GM12878 (cell line): ENCODE results near the gene LRP1. TPM values are rescaled to one million over a fixed set of nuclear protein-coding genes. Genes with fewer than 3 reads are reported as not detected.

ENCODE experiments used
- ATAC-seq: fragments of 200-7000 bp; cut with Tn5 transposase; 3 replicates; pipeline ENCODE4 v1.9.1; 2020; ENCODE audit warnings: mild to moderate bottlenecking, moderate library complexity
- BruUV-seq: library from RNA; stranded (reverse); fragments of 400-500 nt; replicated peaks from 2 replicates; lab custom pipeline; 2021; lab: Mats Ljungman, UMichigan
- CTCF ChIA-PET: fragments of 300-600 bp; sonication (Branson Sonifier 250); formaldehyde crosslinking; extraction: SDS; loops from one replicate; lab custom pipeline; 2021; ENCODE audit warnings: inconsistent platforms; lab: Yijun Ruan, JAX
- POLR2A ChIA-PET: fragments of 350-600 bp; formaldehyde crosslinking; extraction: SDS; loops from one replicate; lab custom pipeline; 2021; ENCODE audit warnings: inconsistent platforms; lab: Charles Lee
- RAD21 ChIA-PET: fragments of 300-600 bp; sonication (Branson Sonifier 250); formaldehyde crosslinking; loops from one replicate; lab custom pipeline; 2023; ENCODE audit warnings: antibody characterized with exemption; ENCODE audit not compliant: unreplicated experiment; lab: Charles Lee
- SMC1A ChIA-PET: fragments of 300-600 bp; sonication (Branson Sonifier 250); formaldehyde crosslinking; loops from one replicate; lab custom pipeline; 2023; ENCODE audit not compliant: unreplicated experiment, uncharacterized antibody; lab: Charles Lee
- DNase-seq: peaks from one replicate; pipeline ENCODE4 v3.0.0-alpha.2; 2011; ENCODE audit warnings: low read depth, low spot score
- FAIRE-seq: peaks from 3 replicates; lab custom pipeline; 2011; peaks lifted over from hg19 to GRCh38; lab: Jason Lieb, UNC
- H2AFZ ChIP-seq: 2 replicates; pipeline ENCODE4 v1.6.0; 2011; ENCODE audit warnings: low read depth, low read length, control low read depth; ENCODE audit not compliant: control insufficient read depth
- H3K27ac ChIP-seq: 2 replicates; pipeline ENCODE4 v1.5.1; 2011; ENCODE audit warnings: control low read depth; ENCODE audit not compliant: control insufficient read depth, insufficient read depth
- H3K27me3 ChIP-seq, 2 experiments: replicated peaks in 1 of 2; 2 replicates each; pipeline versions ENCODE4 v1.6.0 to v1.6.1; 2011; ENCODE audit warnings: low read length in 1 of 2; ENCODE audit not compliant: control insufficient read depth in 2 of 2, insufficient read depth in 2 of 2
- H3K36me3 ChIP-seq, 2 experiments: 2 replicates each; pipeline ENCODE4 v1.5.1; 2011; ENCODE audit warnings: low read length in 1 of 2; ENCODE audit not compliant: control insufficient read depth in 2 of 2, insufficient read depth in 2 of 2
- H3K4me1 ChIP-seq: 2 replicates; pipeline ENCODE4 v1.6.1; 2011; ENCODE audit warnings: mild to moderate bottlenecking, low read length, moderate library complexity, mixed read lengths; ENCODE audit not compliant: control insufficient read depth, insufficient read depth
- H3K4me2 ChIP-seq: 2 replicates; pipeline ENCODE4 v1.6.0; 2011; ENCODE audit warnings: control low read depth; ENCODE audit not compliant: control insufficient read depth, insufficient read depth
- H3K4me3 ChIP-seq: fragments of 200-600 bp; sonication (generic); 2 replicates; pipeline ENCODE4 v1.5.1; 2016
- H3K79me2 ChIP-seq: 2 replicates; pipeline ENCODE4 v1.6.0; 2011; ENCODE audit warnings: low read length; ENCODE audit not compliant: control insufficient read depth, insufficient read depth
- H3K9ac ChIP-seq: 2 replicates; pipeline ENCODE4 v1.8.0; 2011; ENCODE audit warnings: low read length, control low read depth, mixed read lengths; ENCODE audit not compliant: control insufficient read depth, insufficient read depth
- H3K9me3 ChIP-seq: replicated peaks from 3 replicates; pipeline ENCODE4 v1.5.1; 2011; ENCODE audit warnings: mild to moderate bottlenecking, low read length; ENCODE audit not compliant: control insufficient read depth, insufficient read depth
- H4K20me1 ChIP-seq: 2 replicates; pipeline ENCODE4 v1.6.0; 2011; ENCODE audit not compliant: control insufficient read depth, insufficient read depth
- ATF2 ChIP-seq: IDR thresholded peaks from 2 replicates; pipeline ENCODE4 v1.6.1; 2012; ENCODE audit warnings: low read length, inconsistent platforms
- BCL3 ChIP-seq: IDR thresholded peaks from 2 replicates; pipeline ENCODE4 v1.6.1; 2011; ENCODE audit warnings: borderline replicate concordance, low read depth, mild to moderate bottlenecking, moderate library complexity, low read length; ENCODE audit not compliant: insufficient read depth, poor library complexity, severe bottlenecking
- EGR1 ChIP-seq, 2 experiments: IDR thresholded peaks; 1 replicate in 1 of 2; 2 replicates in 1 of 2; pipeline ENCODE4 v1.6.1; 2011 to 2012; ENCODE audit warnings: low read depth in 2 of 2, low read length in 2 of 2, borderline replicate concordance in 1 of 2, mild to moderate bottlenecking in 1 of 2, moderate library complexity in 1 of 2
- IKZF1 ChIP-seq: fragments of 450-650 bp; conservative IDR thresholded peaks from 2 replicates; pipeline ENCODE4 v1.6.1; 2017; ENCODE audit warnings: antibody characterized with exemption, mild to moderate bottlenecking
- JUND ChIP-seq: IDR thresholded peaks from 2 replicates; pipeline ENCODE4 v1.6.1; 2012; ENCODE audit warnings: low read depth, mild to moderate bottlenecking, low read length, improper control_type of control experiment, moderate library complexity
- KAT2A ChIP-seq: conservative IDR thresholded peaks from 2 replicates; pipeline ENCODE4 v1.6.1; 2011; ENCODE audit warnings: low read depth, low read length; ENCODE audit not compliant: control insufficient read depth
- POLR2A ChIP-seq: IDR thresholded peaks from 2 replicates; pipeline ENCODE4 v1.6.1; 2011; ENCODE audit warnings: low read depth, mild to moderate bottlenecking, low read length
- POLR2AphosphoS2 ChIP-seq: IDR thresholded peaks from 2 replicates; pipeline ENCODE4 v1.6.1; 2011; ENCODE audit warnings: low read depth, mild to moderate bottlenecking, low read length, improper control_type of control experiment, moderate library complexity
- POLR2AphosphoS5 ChIP-seq: IDR thresholded peaks from 2 replicates; pipeline ENCODE4 v1.6.1; 2011; ENCODE audit warnings: mild to moderate bottlenecking, low read length, inconsistent platforms
- TAF1 ChIP-seq: IDR thresholded peaks from 2 replicates; pipeline ENCODE4 v1.6.1; 2011; ENCODE audit warnings: mild to moderate bottlenecking, low read depth, low read length, borderline replicate concordance
- TCF3 ChIP-seq: IDR thresholded peaks from 2 replicates; pipeline ENCODE4 v1.6.1; 2012; ENCODE audit warnings: low read depth, mild to moderate bottlenecking, low read length, borderline replicate concordance; ENCODE audit not compliant: insufficient read depth
- ZBED1 ChIP-seq: IDR thresholded peaks from 2 replicates; pipeline ENCODE4 v1.6.1; 2016; ENCODE audit warnings: borderline replicate concordance
- WGBS: methylation state at CpG from one replicate; pipeline ENCODE4 v1.1.6; 2016; ENCODE audit warnings: low lambda C conversion rate; ENCODE audit not compliant: insufficient replicate concordance, insufficient coverage; ENCODE audit errors: missing lambda C conversion rate; 5-methylcytosine and 5-hydroxymethylcytosine counted together
- in situ Hi-C: fragments of 300-500 bp; cut with MboI; formaldehyde crosslinking; loops from 9 replicates; pipeline ENCODE4 v1.14.3; 2018; ENCODE audit warnings: mixed read lengths
- intact Hi-C: fragments of 100-400 bp; cut with micrococcal nuclease; formaldehyde crosslinking; loops from one replicate; pipeline ENCODE4 v1.14.2; 2022; ENCODE audit not compliant: unreplicated experiment
- polyA plus RNA-seq, 11 experiments: library from polyadenylated mRNA; depleted of rRNA in 4 of 11; unstranded in 6 of 11; stranded (reverse) in 5 of 11; fragments of >200 nt; fragmentation: Nextera tagmentation in 4 of 11; fragmentation: Illumina TruSeq in 1 of 11; extraction: Ambion mirVana in 4 of 11; extraction: Trizol in 1 of 11; gene quantifications; 1 replicate in 1 of 11; 2 replicates in 10 of 11; pipeline versions ENCODE4 v1.2.1 to v1.2.3, GENCODE V29; 2011 to 2016; ENCODE audit warnings: inconsistent platforms in 2 of 11, missing spikeins in 2 of 11, low read depth in 1 of 11
- total RNA-seq, 4 experiments: library from RNA; depleted of rRNA in 3 of 4; stranded (reverse); fragments of >200 nt in 3 of 4; fragmentation: Illumina TruSeq in 1 of 4; extraction: Trizol in 1 of 4; gene quantifications; 2 replicates each; pipeline versions ENCODE4 v1.2.1 to v1.2.3, GENCODE V29; 2013 to 2021

The LRP1 gene
- total and polyA plus RNA-seq, 10 of the 15 experiments (the other 5 are each of a cell fraction or from before 2014, with no cell fraction given), result under 0.01 to 1.1 (median 0.20) TPM; not detected in 2

- SMC1A ChIA-PET, result interaction anchor here (0.7 to 10.4 kb wide), 8 partner anchors 9 to 87 kb away, joined by 3 to 169 read pairs (median 14); partner anchors contain the start of genes NEMP1, STAT6 and TAC3
- POLR2A ChIA-PET, result interaction anchor here (0.6 to 7.6 kb wide), 7 partner anchors 15 to 341 kb away, joined by 3 to 74 read pairs (median 4); partner anchors contain the start of genes NEMP1 and STAT6
- in situ Hi-C loops (no loop called here), intact Hi-C loops (no loop called here)
- CTCF ChIA-PET, result interaction anchor here (0.6 to 9.0 kb wide), 22 partner anchors 12 to 364 kb away, joined by 3 to 205 read pairs (median 4); partner anchors contain the start of genes LRP1, NEMP1 and STAT6
- H3K36me3 ChIP-seq, result peaks cover 17 to 27% of the 10 kb centered on the region in 2 experiments
- peak overlapping the region; percentile 97 for H3K4me2 ChIP-seq
- no TSS peak for BruUV-seq
- H4K20me1 ChIP-seq, result no peaks in the 10 kb centered on the region
- H3K4me3 ChIP-seq, result peak overlapping the region; percentile 75; the same call in 1 of the 2 replicates
- H3K9ac ChIP-seq, result peak overlapping the region; percentile 53; the same call in 1 of the 2 replicates
- H3K9me3 ChIP-seq, result no peaks in the 10 kb centered on the region
- ATAC-seq, result 0 out of 3 replicates have a peak, but pooled peaks have one; percentile 1
- RAD21 ChIA-PET, result interaction anchor here (0.7 to 8.8 kb wide), 11 partner anchors 9 to 135 kb away, joined by 3 to 199 read pairs (median 5); partner anchors contain the start of genes NEMP1, SHMT2 and STAT6
- no peak overlapping the region for H2AFZ ChIP-seq
- H3K27me3 ChIP-seq, result no peaks in the 10 kb centered on the region
- H3K27ac ChIP-seq, result peak overlapping the region; percentile 80
- H3K79me2 ChIP-seq, result peaks cover 29% of the 10 kb centered on the region
- no peak for DNase-seq
- 60% methylated on average over 12 of the region's 15 CpGs for WGBS
- TF ChIP-seq EGR1 (IDR thresholded peaks at IDR 0.05; ENCODE audit: borderline replicate concordance in 1 of 2, low read depth in 2 of 2, low read length in 2 of 2) (0 out of 3 replicates have a peak, but pooled peaks of 1 of the 2 experiments have one; percentile 11), POLR2A (peak; percentile 29; the same call in 1 of the 2 replicates), ZBED1 (0 out of 2 replicates have a peak, but pooled peaks have one; percentile 43), POLR2AphosphoS5 (peak; percentile 80; the same call in 1 of the 2 replicates), JUND (no peak), ATF2 (no peak), TAF1 (0 out of 2 replicates have a peak, but pooled peaks have one; percentile 7), KAT2A (no peak), POLR2AphosphoS2 (peak; percentile 83; the same call in 1 of the 2 replicates), BCL3 (no peak), TCF3 (0 out of 2 replicates have a peak, but pooled peaks have one; percentile 1), IKZF1 (peak; percentile 40; the same call in 1 of the 2 replicates)
- no peak for FAIRE-seq
- H3K4me1 ChIP-seq, result peaks cover 36% of the 10 kb centered on the region
Observed at GRCh38 chr12:57094208-57095160, 33.8 kb upstream of the LRP1 start.
